GM19452 (cell line): ENCODE data around the gene ALDOA.

Experiments
- ATAC-seq: cut with Tn5 transposase; IDR thresholded peaks from one replicate; pipeline ENCODE4 v1.9.1; 2021; ENCODE audit not compliant: unreplicated experiment

Gene ALDOA

DNA sequence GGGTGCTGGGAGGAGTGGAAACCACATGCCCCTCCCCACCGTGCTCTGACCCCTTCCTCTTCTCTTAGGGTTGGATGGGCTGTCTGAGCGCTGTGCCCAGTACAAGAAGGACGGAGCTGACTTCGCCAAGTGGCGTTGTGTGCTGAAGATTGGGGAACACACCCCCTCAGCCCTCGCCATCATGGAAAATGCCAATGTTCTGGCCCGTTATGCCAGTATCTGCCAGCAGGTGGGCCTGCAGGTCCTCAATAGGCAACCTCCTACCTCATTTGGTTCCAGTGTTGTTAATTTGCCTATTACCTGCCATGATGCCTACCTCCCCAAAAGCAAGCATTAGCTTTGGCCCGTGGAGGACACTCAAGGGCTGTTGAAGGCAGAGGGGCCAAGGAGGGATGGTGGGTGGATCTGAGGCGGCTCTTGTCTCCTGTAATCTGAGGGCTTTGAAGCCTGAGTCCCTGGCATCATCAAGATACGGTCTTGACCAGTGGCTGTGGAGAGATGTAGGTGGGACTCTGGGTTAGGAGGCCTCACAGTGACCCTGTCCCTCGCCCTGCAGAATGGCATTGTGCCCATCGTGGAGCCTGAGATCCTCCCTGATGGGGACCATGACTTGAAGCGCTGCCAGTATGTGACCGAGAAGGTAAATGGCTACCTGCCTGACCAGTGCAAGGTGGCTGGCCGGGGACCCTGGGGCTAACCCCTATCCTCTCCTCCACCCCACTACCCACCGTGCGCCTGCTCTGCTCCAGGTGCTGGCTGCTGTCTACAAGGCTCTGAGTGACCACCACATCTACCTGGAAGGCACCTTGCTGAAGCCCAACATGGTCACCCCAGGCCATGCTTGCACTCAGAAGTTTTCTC, 3.4 kb downstream of the ALDOA start:
- no peak for ATAC-seq

DNA sequence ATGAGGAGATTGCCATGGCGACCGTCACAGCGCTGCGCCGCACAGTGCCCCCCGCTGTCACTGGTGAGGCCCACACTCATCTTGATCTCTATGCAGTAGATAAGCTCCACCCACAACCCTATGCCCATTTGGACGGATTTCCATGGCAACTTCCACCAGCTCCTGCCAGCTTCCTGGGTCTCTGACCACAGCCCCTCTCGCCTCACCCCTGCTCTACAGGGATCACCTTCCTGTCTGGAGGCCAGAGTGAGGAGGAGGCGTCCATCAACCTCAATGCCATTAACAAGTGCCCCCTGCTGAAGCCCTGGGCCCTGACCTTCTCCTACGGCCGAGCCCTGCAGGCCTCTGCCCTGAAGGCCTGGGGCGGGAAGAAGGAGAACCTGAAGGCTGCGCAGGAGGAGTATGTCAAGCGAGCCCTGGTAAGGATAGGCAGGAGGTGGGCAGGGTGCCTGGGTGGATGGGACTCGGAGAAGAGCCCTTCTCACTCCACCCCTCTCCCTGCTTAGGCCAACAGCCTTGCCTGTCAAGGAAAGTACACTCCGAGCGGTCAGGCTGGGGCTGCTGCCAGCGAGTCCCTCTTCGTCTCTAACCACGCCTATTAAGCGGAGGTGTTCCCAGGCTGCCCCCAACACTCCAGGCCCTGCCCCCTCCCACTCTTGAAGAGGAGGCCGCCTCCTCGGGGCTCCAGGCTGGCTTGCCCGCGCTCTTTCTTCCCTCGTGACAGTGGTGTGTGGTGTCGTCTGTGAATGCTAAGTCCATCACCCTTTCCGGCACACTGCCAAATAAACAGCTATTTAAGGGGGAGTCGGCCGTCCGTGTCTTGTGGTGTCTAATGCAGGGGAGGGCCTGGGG, 4.3 kb downstream of the ALDOA start:
- ATAC-seq: no peak

DNA sequence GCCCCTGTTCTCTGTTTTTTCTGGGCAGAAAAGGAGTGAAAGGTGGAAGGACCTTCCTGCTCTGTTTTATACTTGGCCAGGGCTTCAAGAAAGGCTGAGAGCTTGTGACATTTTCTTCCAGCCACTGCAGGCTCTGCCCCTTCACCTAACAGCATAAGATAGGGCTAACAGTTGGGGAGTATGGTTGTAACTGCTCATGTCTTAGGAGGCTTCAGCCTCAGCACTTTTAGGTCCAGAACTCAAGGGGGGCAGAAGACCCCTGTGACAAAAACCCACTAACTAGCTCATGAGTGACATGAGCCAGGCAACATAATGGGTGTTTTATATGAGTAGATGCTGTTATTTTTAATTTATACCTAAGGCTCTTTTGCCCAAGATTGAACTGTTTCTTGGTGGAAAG, 4.9 kb downstream of the ALDOA start:
- ATAC-seq: no peak

DNA sequence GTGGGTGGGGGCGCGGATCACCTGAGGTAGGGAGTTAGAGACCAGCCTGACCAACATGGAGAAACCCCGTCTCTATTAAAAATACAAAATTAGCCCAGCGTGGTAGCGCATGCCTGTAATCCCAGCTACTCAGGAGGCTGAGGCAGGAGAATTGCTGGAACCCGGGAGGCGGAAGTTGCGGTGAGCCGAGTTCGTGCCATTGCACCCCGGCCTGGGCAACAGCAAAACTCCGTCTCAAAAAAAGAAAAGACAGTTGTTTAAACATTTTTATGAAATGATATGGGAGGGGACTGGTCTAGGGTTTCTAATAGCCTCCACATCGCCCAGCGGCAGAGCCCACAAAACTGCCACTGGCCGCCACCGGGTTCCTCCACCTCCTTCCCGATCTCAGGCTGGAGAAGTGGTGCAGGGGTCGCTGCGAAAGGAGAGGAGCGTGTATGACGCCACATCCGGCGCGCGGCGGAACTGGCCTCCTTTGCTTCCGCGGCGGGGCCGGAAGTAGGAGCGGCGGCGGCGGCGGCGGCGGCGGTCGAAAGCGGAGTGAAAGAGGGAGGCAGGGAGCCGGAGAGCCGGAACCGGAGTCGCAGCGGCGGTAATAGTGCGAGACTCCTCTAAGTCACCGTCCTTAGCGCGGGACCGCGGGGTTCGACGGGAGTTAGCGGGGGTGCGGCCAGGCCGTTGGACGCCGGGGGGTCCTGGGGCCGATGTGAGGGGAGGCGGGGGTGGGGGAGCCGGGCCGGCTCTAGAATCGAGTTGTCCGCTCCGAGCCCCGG, 10.1 kb downstream of the ALDOA start, which contains the start of gene PPP4C:
Gene PPP4C (plus strand): TSS at position 492 of the 773 bp plus-strand sequence. CDS start 384 bp downstream, outside the sequence.
- ATAC-seq: peak; percentile 68

DNA sequence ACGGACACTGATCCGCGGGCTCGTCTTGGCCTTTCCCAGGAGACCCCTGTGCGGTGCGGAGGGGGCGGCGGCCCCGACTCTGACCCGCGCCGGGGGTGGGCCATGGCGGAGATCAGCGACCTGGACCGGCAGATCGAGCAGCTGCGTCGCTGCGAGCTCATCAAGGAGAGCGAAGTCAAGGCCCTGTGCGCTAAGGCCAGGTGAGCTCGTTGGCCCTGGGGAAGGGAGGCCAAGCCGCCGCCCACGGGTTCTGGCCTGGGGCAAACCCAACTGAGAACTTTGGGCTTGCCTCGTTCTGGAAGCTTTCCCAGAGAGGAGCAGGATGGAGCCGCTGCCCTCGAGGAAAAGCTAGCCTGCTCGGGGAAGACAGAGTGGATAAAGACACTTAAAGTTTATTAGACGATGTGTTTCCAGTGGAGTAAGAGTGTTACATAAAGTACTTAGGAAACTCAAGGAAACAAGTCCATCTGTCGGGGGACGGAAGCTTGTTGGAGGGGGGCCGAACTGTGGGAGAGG, 10.8 kb downstream of the ALDOA start:
- peak; percentile 28 for ATAC-seq

DNA sequence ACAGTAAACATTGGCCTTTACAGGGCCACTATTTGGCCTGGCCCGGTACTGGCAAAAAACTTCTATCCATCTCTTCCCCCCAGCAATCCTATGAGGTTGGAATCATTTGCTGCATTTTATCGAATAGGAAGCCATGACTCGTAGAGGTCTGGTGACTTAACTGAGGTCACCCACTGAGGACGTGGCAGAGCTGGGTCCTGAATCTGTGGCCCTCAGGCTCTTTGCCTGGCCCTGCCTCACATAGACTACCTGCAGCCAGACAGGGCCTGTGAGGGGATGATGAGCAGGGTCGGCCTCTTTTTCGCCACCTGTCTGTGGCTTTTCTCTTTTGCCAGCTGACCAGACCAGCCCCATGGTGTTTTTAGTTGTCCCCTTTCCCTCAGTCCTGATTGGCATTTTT, 12.1 kb downstream of the ALDOA start:
- no peak for ATAC-seq

DNA sequence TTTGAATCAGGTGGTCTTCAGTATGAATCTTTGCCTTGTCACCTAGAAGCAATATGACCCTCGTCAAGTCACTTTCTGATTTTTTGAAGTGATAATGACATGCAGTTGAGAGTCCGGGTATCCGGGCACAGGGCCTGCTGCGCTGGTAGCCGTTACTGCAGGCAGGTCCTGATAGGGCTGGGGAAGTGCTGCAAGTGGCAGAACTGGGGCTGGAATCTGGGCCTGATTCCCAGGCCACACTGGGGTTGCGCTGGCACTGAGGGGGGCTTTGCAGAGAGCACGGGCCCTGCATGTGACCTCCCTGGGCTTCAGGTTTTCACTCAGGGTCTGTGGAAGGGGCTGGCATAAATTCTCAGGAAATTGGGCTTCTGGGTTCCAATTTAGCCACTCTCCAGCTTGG, 13.2 kb downstream of the ALDOA start:
- ATAC-seq: no peak

DNA sequence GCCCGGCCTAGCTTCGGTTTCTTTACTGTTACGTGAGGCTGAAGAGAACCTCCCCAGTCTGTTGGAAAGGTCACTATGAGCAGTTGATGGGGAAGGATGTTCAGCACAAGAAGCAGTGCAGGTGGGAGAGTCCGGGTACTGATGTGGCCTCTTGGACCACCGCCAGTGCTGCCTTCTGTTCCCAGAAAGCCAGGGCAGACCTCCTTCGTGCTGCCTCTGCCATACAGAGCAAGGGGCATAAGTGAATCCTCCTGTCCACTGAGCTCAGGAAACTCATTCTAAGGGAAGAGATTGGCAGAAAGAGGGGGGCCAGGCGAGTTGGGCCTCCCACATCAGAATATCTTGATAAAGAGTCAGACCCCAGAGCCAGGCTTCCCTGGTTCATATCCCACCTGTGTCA, 13.9 kb downstream of the ALDOA start:
- ATAC-seq: no peak

DNA sequence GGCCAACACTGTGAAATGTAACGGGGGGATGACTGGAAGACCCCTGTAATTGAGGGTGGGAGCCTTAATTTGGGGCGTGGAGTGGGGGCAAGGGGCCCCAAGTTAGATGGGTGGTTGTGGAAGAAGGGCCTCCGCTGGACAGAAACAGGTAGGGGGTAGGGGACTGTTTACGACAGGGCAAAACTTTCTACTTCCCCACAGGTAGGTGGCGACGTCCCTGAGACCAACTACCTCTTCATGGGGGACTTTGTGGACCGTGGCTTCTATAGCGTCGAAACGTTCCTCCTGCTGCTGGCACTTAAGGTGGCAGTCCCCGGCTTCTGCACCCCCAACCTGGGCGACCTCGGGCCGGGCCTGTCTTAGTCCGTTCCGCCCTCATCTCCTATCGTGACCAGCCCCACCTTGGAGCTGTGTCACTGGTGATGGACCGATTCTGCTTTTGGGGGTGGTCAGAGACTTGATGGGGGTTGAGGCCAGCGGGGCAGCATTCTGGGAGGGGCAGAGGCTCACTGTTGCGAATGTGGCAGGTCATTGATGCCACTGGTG, 17.1 kb downstream of the ALDOA start:
- no peak for ATAC-seq

DNA sequence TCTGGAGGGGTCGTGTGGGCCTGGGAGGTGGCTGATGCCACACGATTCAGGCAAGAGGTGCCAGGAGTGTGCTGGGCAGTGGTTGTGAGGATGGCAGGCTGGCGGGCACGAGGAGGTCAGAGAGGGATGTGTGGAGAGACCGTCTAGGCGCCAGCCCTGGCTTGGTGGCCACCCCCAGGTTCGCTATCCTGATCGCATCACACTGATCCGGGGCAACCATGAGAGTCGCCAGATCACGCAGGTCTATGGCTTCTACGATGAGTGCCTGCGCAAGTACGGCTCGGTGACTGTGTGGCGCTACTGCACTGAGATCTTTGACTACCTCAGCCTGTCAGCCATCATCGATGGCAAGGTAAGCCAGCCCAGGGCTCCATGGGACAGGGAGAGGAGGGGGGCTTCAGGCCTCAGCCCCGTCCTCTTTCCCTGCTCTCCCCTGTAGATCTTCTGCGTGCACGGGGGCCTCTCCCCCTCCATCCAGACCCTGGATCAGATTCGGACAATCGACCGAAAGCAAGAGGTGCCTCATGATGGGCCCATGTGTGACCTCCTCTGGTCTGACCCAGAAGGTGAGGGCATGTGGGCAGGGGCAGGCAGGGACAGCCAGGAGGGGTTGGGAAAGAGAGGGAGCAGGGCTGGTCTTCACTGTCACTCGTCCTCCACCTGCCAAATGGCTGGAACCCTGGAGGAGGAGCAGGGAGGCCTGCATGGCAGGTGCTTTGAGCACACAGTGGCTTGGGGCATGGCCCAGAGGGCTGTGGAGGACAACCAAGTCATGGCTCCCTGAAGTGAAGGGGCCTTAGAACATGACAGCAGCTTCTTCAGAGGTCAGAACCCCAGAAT, 17.9 kb downstream of the ALDOA start:
- ATAC-seq: no peak

DNA sequence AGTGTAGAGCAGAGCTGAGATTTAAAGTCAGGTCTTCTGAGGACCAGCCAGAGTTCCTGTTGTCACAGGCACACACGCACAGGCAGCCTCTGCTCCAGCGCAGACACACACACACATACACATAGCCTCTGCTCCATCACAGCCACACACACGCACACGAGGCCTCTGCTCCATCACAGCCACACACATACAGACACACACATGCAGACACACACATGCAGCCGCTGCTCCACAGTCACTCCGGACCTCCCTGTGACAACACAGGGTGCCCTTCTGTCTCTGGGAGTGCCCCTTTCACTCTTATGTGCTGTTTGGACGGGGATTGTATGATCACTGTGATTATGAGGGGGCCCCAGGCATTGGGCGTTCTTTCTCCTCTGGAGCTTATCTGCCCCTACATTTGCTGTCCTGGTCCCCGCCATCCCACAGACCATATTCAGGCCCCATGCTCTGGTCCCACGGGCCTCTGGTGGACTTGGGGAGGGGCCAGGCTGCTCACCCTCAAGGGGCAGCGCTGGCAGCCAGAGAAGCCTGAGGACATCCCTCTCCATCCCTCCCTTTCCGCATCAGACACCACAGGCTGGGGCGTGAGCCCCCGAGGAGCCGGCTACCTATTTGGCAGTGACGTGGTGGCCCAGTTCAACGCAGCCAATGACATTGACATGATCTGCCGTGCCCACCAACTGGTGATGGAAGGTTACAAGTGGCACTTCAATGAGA, 18.7 kb downstream of the ALDOA start:
- no peak for ATAC-seq

DNA sequence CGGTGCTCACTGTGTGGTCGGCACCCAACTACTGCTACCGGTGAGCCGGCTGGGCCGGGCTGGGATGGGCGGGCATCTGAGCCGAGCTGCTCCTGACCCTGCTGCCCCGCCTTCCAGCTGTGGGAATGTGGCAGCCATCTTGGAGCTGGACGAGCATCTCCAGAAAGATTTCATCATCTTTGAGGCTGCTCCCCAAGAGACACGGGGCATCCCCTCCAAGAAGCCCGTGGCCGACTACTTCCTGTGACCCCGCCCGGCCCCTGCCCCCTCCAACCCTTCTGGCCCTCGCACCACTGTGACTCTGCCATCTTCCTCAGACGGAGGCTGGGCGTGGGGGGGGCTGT, 19.2 kb downstream of the ALDOA start:
- no peak for ATAC-seq

DNA sequence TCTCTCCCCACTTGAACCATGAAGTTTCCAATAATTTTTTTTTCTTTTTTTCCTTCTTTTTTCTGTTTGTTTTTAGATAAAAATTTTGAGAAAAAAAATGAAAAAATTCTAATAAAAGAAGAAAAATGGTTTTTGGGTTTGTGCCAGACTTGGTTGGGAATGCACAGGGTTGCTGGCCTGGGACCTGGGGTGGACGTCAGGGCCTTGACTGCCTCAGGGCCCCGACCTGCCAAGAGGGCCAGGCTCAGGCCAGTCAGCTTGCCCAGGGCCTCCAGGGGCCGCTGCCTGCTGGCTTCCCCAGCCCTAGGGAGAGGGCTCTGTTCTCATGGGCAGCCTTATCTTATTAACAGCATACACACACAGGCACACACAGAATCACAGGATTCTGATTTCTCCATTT, 19.7 kb downstream of the ALDOA start:
- no peak for ATAC-seq

DNA sequence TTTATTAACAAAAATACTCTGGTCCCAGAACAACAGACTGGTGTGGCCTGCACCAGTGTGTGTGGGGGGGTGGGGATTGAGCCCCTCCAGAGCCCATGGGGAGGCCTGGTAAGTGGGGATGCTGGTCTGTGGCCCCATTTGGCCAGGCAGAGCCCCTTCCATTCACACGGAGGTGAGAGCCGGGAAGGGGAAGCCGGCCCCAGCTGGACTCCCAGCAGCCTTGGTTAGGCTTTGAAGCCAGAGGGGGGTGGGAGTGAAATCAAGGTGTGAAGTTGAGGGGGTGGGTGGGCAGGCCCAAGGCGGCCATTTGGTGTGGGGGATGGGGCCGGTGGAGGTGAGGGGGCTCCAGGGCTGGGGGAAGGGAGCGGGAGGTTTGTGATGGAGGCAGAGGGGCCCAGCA, 20.3 kb downstream of the ALDOA start:
- no peak for ATAC-seq

DNA sequence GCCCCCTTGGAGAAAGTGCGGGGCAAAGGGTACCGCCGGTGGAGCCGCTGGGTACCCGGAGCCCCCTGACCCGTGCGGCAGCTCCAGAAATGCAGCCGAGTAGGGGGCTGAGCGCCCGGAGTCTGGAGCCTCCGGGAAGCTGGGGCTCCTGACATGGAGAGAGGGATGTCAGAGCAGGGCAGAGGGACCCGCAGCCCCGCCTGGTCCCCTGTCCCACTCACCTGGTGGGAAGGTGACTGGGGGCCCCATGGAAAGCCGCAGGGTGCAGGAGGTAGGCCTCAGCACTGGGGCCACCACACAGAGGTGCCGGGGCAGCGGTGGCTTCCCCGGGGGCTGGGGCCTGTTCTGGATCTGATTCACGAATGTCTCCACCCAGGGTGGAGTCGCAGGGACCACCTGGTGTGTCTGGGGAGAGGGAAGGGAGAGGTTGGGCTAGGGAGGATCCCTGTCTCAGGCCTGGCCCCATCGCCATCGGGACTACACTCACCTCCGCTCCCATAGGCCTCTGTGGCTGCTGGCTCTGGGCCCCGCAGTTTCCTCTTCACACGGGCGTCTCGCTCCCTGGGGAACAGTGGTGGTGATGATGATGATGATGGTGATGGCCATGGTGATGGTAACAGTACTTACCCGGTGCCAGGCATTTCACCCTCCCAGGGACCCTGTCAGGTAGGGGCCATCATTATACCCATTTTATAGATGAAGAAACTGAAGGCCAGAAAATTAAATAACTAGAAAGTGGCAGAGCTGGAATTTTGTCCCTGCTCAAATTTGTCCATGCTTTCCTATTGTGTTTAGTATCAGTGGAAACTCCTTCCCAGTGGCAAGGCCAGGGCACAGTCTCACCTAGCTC, 21.0 kb downstream of the ALDOA start:
- no peak for ATAC-seq

DNA sequence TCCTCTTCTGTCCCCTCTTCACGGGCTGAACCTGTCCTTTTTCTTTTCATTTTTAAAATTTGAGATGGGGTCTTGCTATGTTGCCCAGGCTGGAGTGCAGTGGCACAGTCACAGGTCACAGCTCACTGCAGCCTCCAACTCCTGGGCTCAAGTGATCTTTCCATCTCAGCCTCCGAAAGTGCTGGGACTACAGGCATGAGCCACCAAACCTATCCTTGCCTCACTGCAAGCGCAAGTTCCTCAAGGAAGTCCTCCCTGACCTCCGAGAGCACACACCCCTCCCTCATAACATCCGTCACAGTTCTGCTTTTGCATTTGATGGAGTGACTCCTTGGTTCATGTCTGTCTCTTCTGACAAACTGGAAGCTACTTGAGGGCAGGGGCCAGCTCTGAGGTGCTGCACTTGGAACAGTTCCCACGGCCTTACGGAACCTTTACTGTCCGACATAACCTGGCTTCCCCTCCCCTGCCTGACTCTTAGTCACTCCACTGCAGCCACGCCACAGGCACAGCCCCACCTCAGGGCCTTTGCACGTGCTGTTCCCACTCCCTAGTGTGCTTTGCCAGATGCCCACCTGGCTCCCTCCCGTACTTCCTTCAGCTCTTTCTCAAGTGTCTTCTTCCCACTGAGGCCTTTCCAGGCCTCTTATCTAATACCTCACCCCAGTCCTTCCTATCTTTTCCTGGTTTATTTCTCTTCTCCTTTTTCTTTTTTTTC, 21.8 kb downstream of the ALDOA start:
- ATAC-seq: no peak

DNA sequence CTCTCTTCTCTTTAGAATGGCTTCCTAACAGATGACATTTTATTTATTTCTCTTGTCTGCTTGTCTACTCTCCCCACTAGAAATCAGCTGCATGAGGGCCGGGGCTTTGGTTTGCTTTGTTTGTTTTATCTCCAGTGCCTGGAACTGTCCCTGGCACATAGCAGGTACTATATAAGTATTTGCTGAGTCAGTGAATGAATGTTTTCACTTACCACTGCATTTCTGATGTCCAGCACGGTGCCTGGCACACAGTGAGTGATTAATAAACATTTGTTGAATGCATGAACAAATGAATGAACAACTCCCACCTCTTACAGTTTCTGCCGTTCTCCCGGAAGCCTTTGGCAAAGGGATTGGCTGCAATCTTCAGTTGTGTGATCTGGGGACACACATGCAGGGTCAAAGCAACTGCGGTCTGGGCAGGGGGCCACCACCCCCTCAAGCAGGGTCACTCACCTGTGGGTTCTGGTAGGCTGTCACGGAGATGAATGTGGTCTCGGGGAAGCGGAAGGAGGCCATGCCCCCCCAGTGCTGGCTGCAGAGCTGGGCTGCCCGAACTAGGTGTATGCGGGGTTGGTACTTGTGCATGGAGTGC, 22.8 kb downstream of the ALDOA start:
- no peak for ATAC-seq
